Progenitor cell of endocrine pancreas (in vitro differentiated cells): Measurements from ENCODE around the gene FHDC1. TPM values are rescaled to one million over a fixed set of nuclear protein-coding genes. Genes with fewer than 3 reads are reported as not detected.

Source experiments
- DNase-seq: peaks from one replicate; pipeline ENCODE4 v3.0.0; 2021; ENCODE audit warnings: low spot score; ENCODE audit not compliant: unreplicated experiment
- H3K27ac Mint-ChIP-seq: 2 replicates; pipeline ENCODE4 v1.8.0; 2021; ENCODE audit warnings: mild to moderate bottlenecking, moderate library complexity, mixed read lengths
- H3K27me3 Mint-ChIP-seq: 2 replicates; pipeline ENCODE4 v1.8.0; 2021; ENCODE audit warnings: mixed read lengths
- H3K36me3 Mint-ChIP-seq: 2 replicates; pipeline ENCODE4 v1.8.0; 2022; ENCODE audit warnings: mixed read lengths; ENCODE audit not compliant: insufficient read depth
- H3K4me1 Mint-ChIP-seq: 2 replicates; pipeline ENCODE4 v1.8.0; 2021; ENCODE audit warnings: low read depth, mixed read lengths
- H3K4me3 Mint-ChIP-seq: 2 replicates; pipeline ENCODE4 v1.8.0; 2021; ENCODE audit warnings: low read depth, mild to moderate bottlenecking, moderate library complexity, mixed read lengths
- H3K9me3 Mint-ChIP-seq: 2 replicates; pipeline ENCODE4 v1.8.0; 2021; ENCODE audit warnings: low read depth, mixed read lengths
- total RNA-seq: library from RNA; stranded (reverse); gene quantifications from 2 replicates; pipeline ENCODE4 v1.2.1, GENCODE V29; 2021
- TF ChIP-seq, protein P1 (sequence below): fragments of 200-600 bp; sonication (generic); IDR thresholded peaks from one replicate; pipeline ENCODE4 v1.5.0; 2021; ENCODE audit warnings: antibody characterized with exemption, mild to moderate bottlenecking; ENCODE audit not compliant: unreplicated experiment

FHDC1 gene
- total RNA-seq, 1 donor from 2014 or later: 11.6 TPM

DNA sequence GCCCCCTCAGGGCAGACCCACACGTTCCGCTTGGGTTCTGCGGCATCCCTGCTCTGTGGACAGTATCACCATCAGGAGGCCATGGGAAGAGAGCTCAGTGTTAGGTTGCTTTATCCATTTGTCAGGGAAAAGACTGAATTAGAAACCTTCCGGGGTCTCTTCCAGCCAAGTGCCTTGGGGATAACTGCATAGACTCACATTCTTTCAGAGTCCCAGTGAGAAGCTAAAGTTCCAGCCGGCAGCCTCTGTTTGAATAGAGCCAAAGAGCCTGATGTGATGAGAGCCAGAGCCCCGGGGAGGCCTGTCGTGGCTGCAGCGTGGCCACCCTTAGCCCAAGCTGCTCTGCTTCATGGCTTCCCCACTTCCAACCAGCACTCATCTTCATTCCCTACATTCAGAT is 85.2 kb downstream of the FHDC1 start:
- TF ChIP-seq, protein P1, sequence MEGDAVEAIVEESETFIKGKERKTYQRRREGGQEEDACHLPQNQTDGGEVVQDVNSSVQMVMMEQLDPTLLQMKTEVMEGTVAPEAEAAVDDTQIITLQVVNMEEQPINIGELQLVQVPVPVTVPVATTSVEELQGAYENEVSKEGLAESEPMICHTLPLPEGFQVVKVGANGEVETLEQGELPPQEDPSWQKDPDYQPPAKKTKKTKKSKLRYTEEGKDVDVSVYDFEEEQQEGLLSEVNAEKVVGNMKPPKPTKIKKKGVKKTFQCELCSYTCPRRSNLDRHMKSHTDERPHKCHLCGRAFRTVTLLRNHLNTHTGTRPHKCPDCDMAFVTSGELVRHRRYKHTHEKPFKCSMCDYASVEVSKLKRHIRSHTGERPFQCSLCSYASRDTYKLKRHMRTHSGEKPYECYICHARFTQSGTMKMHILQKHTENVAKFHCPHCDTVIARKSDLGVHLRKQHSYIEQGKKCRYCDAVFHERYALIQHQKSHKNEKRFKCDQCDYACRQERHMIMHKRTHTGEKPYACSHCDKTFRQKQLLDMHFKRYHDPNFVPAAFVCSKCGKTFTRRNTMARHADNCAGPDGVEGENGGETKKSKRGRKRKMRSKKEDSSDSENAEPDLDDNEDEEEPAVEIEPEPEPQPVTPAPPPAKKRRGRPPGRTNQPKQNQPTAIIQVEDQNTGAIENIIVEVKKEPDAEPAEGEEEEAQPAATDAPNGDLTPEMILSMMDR: no peak
- Mint-ChIP-seq H3K4me1 (peaks cover 1% of the 10 kb centered on the region), H3K36me3 (no peaks in the 10 kb centered on the region), H3K27me3 (peaks cover 5% of the 10 kb centered on the region), H3K4me3 (no peak overlapping the region), H3K27ac (no peak overlapping the region), H3K9me3 (peaks cover 2% of the 10 kb centered on the region)
- no peak for DNase-seq

DNA sequence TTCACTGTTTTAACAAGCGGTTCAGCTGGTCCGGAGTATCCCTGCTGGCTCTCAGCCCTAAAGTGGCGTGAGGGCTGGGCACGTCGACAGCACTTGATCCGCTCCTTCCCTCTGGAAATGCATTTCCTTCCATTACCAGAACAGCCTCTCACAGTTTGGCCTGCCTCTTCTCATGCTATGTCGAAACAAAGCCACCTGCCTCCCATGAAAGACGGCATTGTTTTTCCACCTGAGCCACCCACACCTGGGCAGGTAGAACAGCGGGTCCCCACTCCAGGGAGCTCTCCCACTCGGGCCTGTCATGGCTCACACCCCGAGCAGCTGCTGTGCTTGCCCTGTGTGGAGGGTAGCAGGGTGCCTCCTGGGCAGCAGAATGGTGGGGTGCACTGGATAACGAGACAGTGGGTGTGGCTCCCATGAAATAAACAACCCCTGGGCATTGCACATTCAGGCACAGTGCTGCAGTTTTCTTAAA is 86.2 kb downstream of the FHDC1 start:
- no peaks in the 10 kb centered on the region for H3K36me3 Mint-ChIP-seq
- H3K4me3 Mint-ChIP-seq: no peak overlapping the region
- H3K27me3 Mint-ChIP-seq: peaks cover 5% of the 10 kb centered on the region
- DNase-seq: no peak
- H3K4me1 Mint-ChIP-seq: peaks cover 1% of the 10 kb centered on the region
- peaks cover 1% of the 10 kb centered on the region for H3K9me3 Mint-ChIP-seq
- TF ChIP-seq, protein P1: no peak
- H3K27ac Mint-ChIP-seq: peak overlapping the region; percentile 17

GRCh38 chr4:153023139-153023538 is 87.0 kb downstream of the FHDC1 start:
- TF ChIP-seq, protein P1: no peak
- Mint-ChIP-seq H3K4me3 (no peak overlapping the region), H3K4me1 (peaks cover 1% of the 10 kb centered on the region)

GRCh38 chr4:153023692-153024394 is 87.7 kb downstream of the FHDC1 start:
- DNase-seq: no peak
- Mint-ChIP-seq H3K27ac (no peak overlapping the region), H3K36me3 (no peaks in the 10 kb centered on the region), H3K9me3 (peaks cover 2% of the 10 kb centered on the region), H3K27me3 (peaks cover 5% of the 10 kb centered on the region), H3K4me1 (peaks cover under 1% of the 10 kb centered on the region), H3K4me3 (no peak overlapping the region)
- TF ChIP-seq, protein P1: no peak

More at GRCh38 chr4:153023139-153023538, 87.0 kb downstream of the FHDC1 start:
- DNase-seq: no peak
- Mint-ChIP-seq H3K27ac (no peak overlapping the region), H3K27me3 (peaks cover 5% of the 10 kb centered on the region), H3K36me3 (no peaks in the 10 kb centered on the region), H3K9me3 (no peaks in the 10 kb centered on the region)

DNA sequence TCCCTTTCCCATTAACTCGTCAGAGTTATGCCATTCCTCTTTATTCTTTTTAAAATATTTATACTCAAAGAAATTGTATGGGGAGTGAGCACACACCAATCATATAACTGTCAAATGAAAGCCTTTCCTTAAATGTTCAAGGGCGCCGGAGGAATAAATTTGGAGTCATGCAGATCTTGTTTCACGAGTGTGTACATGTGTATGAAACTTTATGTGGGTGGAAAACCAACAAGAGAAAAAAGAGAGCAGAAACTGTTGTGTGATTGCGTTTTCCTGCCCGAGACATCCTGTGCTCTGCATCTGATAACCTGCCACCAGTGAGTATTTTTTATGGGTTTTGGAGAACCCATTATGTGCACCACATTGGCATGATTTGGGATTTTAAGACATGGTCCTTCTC is 88.3 kb downstream of the FHDC1 start:
- TF ChIP-seq, protein P1: no peak
- H3K4me1 Mint-ChIP-seq: no peaks in the 10 kb centered on the region
- no peak overlapping the region for H3K4me3 Mint-ChIP-seq
- no peak overlapping the region for H3K27ac Mint-ChIP-seq
- peaks cover 5% of the 10 kb centered on the region for H3K27me3 Mint-ChIP-seq
- no peak for DNase-seq
- H3K36me3 Mint-ChIP-seq: no peaks in the 10 kb centered on the region
- peaks cover 8% of the 10 kb centered on the region for H3K9me3 Mint-ChIP-seq
